Kidney epithelial cell (primary cell): ENCODE results near the gene MAML2. TPM values are rescaled to one million over a fixed set of nuclear protein-coding genes. Genes with fewer than 3 reads are reported as not detected.
"Not testable (repeated sequence)": the region's sequence is repeated elsewhere in the genome, so short reads cannot be mapped to it uniquely, and the experiment has no call there.

Experiments
- DNase-seq: peaks from one replicate; pipeline ENCODE4 v3.0.0-alpha.2; 2010; ENCODE audit warnings: low read depth
- H3K27me3 ChIP-seq: 2 replicates; pipeline ENCODE4 v1.6.0; 2011; ENCODE audit warnings: low read length; ENCODE audit not compliant: control insufficient read depth, insufficient read depth
- H3K36me3 ChIP-seq: 2 replicates; pipeline ENCODE4 v1.5.1; 2011; ENCODE audit warnings: low read length; ENCODE audit not compliant: control insufficient read depth, insufficient read depth
- H3K4me3 ChIP-seq: 2 replicates; pipeline ENCODE4 v1.5.1; 2011; ENCODE audit warnings: low read depth, mild to moderate bottlenecking, control low read depth, low read length
- CTCF ChIP-seq: IDR thresholded peaks from 2 replicates; pipeline ENCODE4 v1.5.1; 2011; ENCODE audit warnings: mild to moderate bottlenecking, moderate library complexity, low read length, control low read depth, inconsistent platforms; ENCODE audit not compliant: insufficient read depth, poor library complexity, severe bottlenecking
- total RNA-seq: library from RNA; depleted of rRNA; stranded (reverse); fragments of >200 nt; gene quantifications from 2 replicates; pipeline ENCODE4 v1.2.3, GENCODE V29; 2015

Gene MAML2
- total RNA-seq, 1 donor from 2014 or later = 12.3 TPM

DNA sequence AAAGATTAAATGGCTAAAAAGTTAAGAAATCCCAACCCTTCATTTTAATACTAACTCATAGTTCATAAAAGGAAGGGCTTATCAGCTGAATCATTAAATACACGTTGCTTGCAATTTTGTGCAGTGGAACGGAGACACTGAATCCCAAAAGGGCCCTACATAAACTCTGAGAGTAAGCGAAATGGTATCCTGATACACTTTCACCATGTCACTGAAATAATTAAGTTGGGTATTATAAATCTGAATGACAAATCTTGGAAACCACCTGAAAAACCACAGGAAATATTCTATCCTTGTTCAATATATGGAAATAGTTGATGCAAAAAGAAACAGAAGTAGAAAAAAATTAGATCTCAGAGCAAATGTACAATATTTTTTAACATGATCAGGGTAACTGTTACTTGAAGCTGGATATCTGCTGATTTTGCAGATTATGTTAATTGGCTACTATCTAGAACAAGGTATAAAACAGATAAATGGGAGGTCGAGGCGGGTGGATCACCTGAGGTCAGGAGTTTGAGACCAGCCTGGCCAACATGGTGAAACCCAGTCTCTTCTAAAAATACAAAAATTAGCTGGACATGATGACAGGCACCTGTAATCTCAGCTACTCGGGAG, 55.1 kb downstream of the MAML2 start:
- no peaks in the 10 kb centered on the region for H3K27me3 ChIP-seq
- DNase-seq = no peak
- H3K4me3 ChIP-seq = no peak overlapping the region
- H3K36me3 ChIP-seq = no peaks in the 10 kb centered on the region
- TF ChIP-seq CTCF = no peak

DNA sequence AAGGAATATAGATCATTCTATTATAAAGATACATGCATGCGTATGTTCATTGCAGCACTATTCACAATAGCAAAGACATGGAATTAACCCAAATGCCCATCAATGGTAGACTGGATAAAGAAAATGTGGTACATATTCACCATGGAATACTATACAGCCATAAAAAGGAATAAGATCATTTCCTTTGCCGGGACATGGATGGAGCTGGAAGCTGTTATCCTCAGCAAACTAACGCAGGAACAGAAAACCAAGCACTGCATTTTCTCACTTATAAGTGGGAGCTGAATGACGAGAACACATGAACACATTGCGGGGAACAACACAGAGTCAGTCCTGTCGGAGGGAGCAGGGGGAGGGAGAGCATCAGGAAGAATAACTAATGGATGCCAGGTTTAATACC, 57.0 kb downstream of the MAML2 start:
- H3K4me3 ChIP-seq, H3K27me3 ChIP-seq, H3K36me3 ChIP-seq, DNase-seq: not testable (repeated sequence)

DNA sequence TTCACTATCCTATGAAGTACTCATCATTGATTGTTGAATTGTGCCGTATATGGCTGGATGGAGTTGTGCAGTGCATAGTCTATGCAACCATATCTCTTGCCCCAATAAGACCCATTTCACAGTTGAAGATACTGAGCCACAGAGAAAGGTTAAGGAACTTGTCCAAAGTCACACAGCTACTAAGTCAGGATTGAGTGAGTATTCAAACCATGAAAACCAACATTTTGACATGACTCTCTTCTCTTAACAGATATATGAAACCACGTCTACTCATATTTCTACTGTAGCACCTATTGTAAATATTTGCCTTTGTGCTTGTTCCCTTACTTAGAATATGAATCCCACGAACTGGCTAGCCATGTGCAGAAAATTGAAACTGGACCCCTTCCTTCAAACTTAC, 58.1 kb downstream of the MAML2 start:
- DNase-seq = no peak
- Histone ChIP-seq H3K27me3 (no peaks in the 10 kb centered on the region), H3K4me3 (no peak overlapping the region), H3K36me3 (no peaks in the 10 kb centered on the region)
- TF ChIP-seq CTCF = no peak

- no peak for DNase-seq
- no peak overlapping the region for H3K4me3 ChIP-seq
- TF ChIP-seq CTCF = no peak
These were observed 58.6 kb downstream of the MAML2 start for GRCh38 chr11:96284401-96284800.

GRCh38 chr11:96282625-96283220, 60.3 kb downstream of the MAML2 start:
- TF ChIP-seq CTCF = no peak
- DNase-seq = no peak
- no peaks in the 10 kb centered on the region for H3K36me3 ChIP-seq

More at GRCh38 chr11:96284401-96284800, 58.6 kb downstream of the MAML2 start:
- Histone ChIP-seq H3K36me3 (no peaks in the 10 kb centered on the region), H3K27me3 (no peaks in the 10 kb centered on the region)

DNA sequence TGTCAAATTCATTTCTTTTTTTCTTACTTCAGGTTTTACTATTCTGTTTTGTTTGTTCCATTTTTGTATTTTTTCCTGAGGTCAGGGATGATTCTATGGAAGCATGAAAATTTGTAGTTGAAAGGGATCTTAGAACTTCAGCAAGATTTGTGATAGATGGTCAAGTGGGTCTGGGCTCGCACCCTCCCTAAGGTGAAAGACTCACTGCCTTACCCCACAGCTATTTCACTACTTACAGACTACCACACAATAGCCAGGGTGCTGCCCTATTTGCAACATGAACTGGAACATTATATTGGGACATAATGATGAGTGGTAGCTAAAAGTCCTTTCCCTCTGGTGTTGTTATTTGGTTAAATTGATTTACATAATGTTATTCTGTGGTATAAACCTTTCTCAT, 62.6 kb downstream of the MAML2 start:
- H3K27me3 ChIP-seq = no peaks in the 10 kb centered on the region
- H3K36me3 ChIP-seq = no peaks in the 10 kb centered on the region
- no peak for TF ChIP-seq CTCF
- no peak for DNase-seq
- H3K4me3 ChIP-seq = no peak overlapping the region

More at GRCh38 chr11:96282625-96283220, 60.3 kb downstream of the MAML2 start:
- H3K4me3 ChIP-seq = no peak overlapping the region
- H3K27me3 ChIP-seq = no peaks in the 10 kb centered on the region
